Mononuclear cell (primary cell): ENCODE data around the gene LIN9. TPM values are rescaled to one million over a fixed set of nuclear protein-coding genes. Genes with fewer than 3 reads are reported as not detected.
"Not testable (repeated sequence)": the region's sequence is repeated elsewhere in the genome, so short reads cannot be mapped to it uniquely, and the experiment has no call there.

Experiments used
- H3K27me3 ChIP-seq: 2 replicates; pipeline ENCODE4 v1.6.0; 2011; ENCODE audit warnings: low read length, control low read depth; ENCODE audit not compliant: insufficient read depth
- H3K4me1 ChIP-seq: 2 replicates; pipeline ENCODE4 v1.5.1; 2011; ENCODE audit warnings: mild to moderate bottlenecking, low read length, control low read depth; ENCODE audit not compliant: insufficient read depth
- H3K4me3 ChIP-seq: 2 replicates; pipeline ENCODE4 v1.5.1; 2011; ENCODE audit warnings: mild to moderate bottlenecking, low read length, moderate library complexity
- H3K9me3 ChIP-seq: 2 replicates; pipeline ENCODE4 v1.5.1; 2011; ENCODE audit warnings: low read depth, mild to moderate bottlenecking, control low read depth, low read length
- total RNA-seq: library from RNA; depleted of rRNA; stranded (reverse); fragments of >200 nt; gene quantifications from one replicate; pipeline ENCODE4 v1.2.3, GENCODE V29; 2012

Gene LIN9
- total RNA-seq, 1 donor: 2.4 TPM

GRCh38 chr1:226220473-226221189 lies 88.3 kb downstream of the LIN9 start:
- Histone ChIP-seq H3K9me3 (no peaks in the 10 kb centered on the region), H3K4me1 (peaks cover 6% of the 10 kb centered on the region), H3K27me3 (peaks cover 11% of the 10 kb centered on the region), H3K4me3 (no peak overlapping the region)

GRCh38 chr1:226217273-226217672 lies 91.7 kb downstream of the LIN9 start:
- H3K4me3 ChIP-seq: no peak overlapping the region
- H3K27me3 ChIP-seq: no peaks in the 10 kb centered on the region
- no peaks in the 10 kb centered on the region for H3K4me1 ChIP-seq
- H3K9me3 ChIP-seq: no peaks in the 10 kb centered on the region

DNA sequence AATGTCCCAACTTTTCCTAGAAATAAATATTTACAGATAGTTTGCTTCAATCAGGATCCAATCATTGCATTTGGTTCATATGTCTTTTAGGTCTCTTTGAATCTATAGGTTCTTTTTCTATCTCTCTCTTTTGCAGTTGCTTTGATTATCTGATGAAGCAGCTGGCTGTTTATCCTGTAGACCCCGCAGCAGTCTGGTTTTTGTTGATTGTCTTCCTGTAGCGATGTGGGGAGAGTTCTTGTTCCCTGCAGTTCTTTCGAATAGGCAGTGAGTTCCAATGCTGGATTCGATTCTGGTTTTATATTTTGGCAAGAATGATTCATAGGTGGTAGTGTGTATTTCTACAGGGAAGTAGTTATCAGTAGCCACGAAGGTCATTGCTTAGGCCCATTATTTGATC lies 92.9 kb downstream of the LIN9 start:
- Histone ChIP-seq H3K9me3 (no peaks in the 10 kb centered on the region), H3K4me3 (no peak overlapping the region), H3K27me3 (no peaks in the 10 kb centered on the region), H3K4me1 (no peaks in the 10 kb centered on the region)

GRCh38 chr1:226215239-226215638 lies 93.7 kb downstream of the LIN9 start:
- Histone ChIP-seq H3K27me3 (no peaks in the 10 kb centered on the region), H3K4me3 (no peak overlapping the region), H3K4me1 (no peaks in the 10 kb centered on the region), H3K9me3 (no peaks in the 10 kb centered on the region)

GRCh38 chr1:226212545-226212944 lies 96.4 kb downstream of the LIN9 start:
- H3K4me3 ChIP-seq: no peak overlapping the region
- no peaks in the 10 kb centered on the region for H3K4me1 ChIP-seq
- H3K27me3 ChIP-seq: no peaks in the 10 kb centered on the region
- H3K9me3 ChIP-seq: no peaks in the 10 kb centered on the region

- Histone ChIP-seq H3K4me1 (no peaks in the 10 kb centered on the region), H3K4me3 (no peak overlapping the region), H3K9me3 (no peaks in the 10 kb centered on the region), H3K27me3 (no peaks in the 10 kb centered on the region)
These were observed 97.7 kb downstream of the LIN9 start for GRCh38 chr1:226211181-226211821.

DNA sequence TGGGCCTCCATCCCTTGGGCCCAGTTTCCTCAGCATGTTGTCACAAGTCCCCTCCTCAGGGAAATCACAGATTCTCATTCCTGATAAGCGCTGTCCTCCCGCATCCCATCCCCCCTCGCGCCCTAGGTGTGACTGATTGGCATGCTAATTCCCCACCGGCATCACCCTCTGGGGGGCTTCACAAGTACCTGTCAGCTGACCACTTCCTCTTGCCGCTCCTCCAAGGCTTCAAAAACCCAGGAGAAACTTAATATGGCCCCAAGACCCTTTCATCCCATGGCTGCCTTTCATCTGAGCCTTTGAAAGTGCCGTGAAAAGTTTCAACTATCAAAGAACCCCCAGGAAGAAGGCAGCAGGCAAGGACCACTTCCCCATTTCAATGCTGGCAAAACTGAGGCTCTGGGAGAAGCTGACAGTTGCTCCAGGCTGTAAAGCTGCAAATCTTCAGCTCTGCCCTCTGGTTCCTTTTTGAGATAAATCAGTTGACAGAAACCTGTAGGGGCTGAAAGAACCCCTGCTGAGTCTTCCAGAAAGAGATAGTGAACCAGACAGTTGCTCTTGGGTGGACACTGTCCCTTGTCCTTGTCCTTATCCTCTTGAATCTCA lies 98.3 kb downstream of the LIN9 start:
- Histone ChIP-seq H3K27me3 (no peaks in the 10 kb centered on the region), H3K9me3 (no peaks in the 10 kb centered on the region), H3K4me3 (no peak overlapping the region)

DNA sequence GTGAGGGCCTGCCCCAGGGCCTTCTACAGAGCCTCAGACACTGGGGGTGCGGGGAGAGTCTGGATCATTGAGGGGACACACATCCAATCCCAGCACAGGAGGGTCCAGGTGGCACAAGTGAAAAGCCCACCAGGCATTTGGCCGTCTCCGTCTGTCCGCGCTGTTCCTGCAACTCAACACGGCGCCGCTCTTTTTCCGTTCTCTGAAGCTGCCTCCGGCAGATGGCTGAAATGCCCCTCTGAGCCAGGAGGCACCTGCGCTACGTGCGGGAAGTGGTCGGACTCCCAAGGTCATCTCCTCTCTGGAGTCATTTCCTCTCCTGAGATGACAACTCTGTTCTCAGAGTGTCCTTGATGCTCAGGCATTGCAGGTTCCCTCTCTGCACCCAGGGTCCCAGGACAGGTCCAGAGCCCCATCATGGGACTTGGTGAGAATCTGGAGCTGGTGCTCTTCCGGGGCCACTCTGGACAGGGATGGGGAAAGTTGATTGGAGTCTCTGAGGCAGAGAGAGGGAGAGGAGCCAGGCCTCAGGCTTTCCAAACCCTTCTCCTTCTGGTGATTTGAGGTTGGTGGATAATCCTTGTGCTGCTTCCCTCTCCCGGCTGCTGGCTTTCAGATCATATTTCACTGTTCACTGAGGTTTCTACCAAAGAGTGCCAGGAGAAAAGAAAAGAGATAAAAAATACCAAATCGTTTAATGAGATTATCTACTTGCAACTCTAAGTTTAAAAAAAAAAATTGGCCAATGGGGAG lies 99.5 kb downstream of the LIN9 start:
- Histone ChIP-seq H3K4me3 (no peak overlapping the region), H3K9me3 (no peaks in the 10 kb centered on the region), H3K27me3 (no peaks in the 10 kb centered on the region), H3K4me1 (no peaks in the 10 kb centered on the region)

More for the DNA sequence above, 98.3 kb downstream of the LIN9 start:
- no peaks in the 10 kb centered on the region for H3K4me1 ChIP-seq

- no peak overlapping the region for H3K4me3 ChIP-seq
- no peaks in the 10 kb centered on the region for H3K9me3 ChIP-seq
- no peaks in the 10 kb centered on the region for H3K4me1 ChIP-seq
- H3K27me3 ChIP-seq: no peaks in the 10 kb centered on the region
These were observed 101.9 kb downstream of the LIN9 start for GRCh38 chr1:226207048-226207447.

DNA sequence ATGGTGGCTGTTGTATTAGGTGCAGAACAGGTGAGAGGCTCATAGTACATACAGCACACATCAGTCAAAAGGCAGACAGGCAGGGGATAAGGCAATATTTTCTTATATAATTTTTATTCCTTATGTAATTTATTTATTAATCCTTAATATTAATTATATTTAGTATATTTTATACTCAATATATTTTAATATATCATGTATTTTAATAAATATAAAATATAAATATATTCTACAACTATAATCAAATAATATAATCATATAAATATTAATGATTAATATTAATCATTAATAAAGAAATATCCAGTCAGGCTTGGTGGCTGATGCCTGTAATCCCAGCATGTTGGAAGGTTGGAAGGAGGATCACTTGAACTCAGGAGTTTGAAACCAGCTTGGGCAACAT lies 104.8 kb downstream of the LIN9 start:
- H3K4me1 ChIP-seq: peaks cover 7% of the 10 kb centered on the region
- no peaks in the 10 kb centered on the region for H3K9me3 ChIP-seq
- no peak overlapping the region for H3K4me3 ChIP-seq
- no peaks in the 10 kb centered on the region for H3K27me3 ChIP-seq

GRCh38 chr1:226203655-226204054 lies 105.3 kb downstream of the LIN9 start:
- Histone ChIP-seq H3K9me3 (no peaks in the 10 kb centered on the region), H3K4me1 (peaks cover 7% of the 10 kb centered on the region), H3K27me3 (no peaks in the 10 kb centered on the region), H3K4me3 (no peak overlapping the region)

DNA sequence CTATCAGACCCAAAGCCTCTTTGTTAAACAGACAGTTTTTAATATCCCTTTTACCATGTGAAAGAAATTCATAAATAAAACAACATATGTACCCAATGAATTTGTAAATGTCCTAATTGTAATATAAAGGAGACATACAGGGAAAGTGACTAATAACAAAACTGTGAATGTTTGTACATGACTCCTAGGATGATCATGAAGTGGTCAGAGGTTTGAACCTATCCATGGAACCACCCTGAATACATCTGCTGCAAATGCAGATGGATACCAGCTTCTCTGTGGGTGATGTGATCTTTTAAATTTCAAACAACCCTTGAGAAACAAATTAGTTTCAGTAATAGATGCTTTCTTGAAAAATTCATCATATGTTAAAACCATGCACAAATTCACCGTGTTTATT lies 105.7 kb downstream of the LIN9 start:
- peaks cover 7% of the 10 kb centered on the region for H3K4me1 ChIP-seq
- no peaks in the 10 kb centered on the region for H3K27me3 ChIP-seq
- no peak overlapping the region for H3K4me3 ChIP-seq
- H3K9me3 ChIP-seq: no peaks in the 10 kb centered on the region

- H3K4me3 ChIP-seq, H3K4me1 ChIP-seq, H3K27me3 ChIP-seq, H3K9me3 ChIP-seq: not testable (repeated sequence)
These were observed 106.3 kb downstream of the LIN9 start for GRCh38 chr1:226202666-226203065.

DNA sequence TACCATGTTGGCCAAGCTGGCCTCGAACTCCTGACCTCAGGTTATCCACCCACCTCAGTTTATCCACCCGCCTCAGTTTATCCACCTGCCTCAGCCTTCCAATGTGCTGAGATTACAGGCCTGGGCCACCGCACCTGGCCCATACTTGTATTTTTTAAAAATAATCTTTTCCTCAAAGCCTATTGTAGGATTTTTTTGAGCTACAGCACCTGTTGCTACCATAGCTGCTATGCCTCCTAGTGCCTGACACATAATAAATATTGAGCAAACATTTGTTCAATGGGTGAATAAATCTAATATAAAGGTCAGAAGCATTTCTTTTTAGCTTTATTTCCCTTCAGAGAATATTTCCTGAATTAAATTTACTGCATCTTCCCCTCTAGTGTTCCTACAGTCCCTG lies 106.7 kb downstream of the LIN9 start:
- H3K27me3 ChIP-seq: no peaks in the 10 kb centered on the region
- H3K4me3 ChIP-seq: no peak overlapping the region
- peaks cover 7% of the 10 kb centered on the region for H3K4me1 ChIP-seq
- no peaks in the 10 kb centered on the region for H3K9me3 ChIP-seq

DNA sequence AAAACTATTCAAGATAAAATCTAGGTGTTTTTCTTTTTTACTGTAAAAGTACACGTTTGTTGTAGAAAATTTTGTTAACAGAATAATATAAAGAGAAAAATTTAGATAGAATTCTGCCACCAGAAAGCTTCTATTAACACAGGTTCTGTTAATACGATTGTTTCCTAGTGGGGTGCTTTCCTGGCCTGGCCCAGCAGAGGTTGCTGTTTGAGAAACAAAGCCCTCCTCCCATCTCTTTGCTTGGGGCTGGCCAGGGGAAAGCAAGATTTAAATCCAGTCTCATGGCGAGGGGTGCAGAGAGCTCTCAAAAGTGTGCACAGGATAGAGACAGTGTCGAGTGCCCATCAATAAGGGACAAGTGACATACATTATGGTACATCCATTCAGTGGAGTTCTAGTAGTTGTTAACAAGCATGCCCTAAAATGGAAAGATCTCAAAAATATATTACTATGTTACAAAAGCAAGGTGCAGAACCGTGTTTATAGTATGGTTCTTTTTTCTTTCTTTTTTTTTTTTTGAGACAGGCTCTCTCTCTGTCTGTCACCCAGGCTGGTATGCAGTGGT lies 107.9 kb downstream of the LIN9 start:
- no peaks in the 10 kb centered on the region for H3K9me3 ChIP-seq
- H3K4me3 ChIP-seq: no peak overlapping the region
- H3K4me1 ChIP-seq: peaks cover 7% of the 10 kb centered on the region
- no peaks in the 10 kb centered on the region for H3K27me3 ChIP-seq
